NAMALWA (cell line): Measurements from ENCODE around the gene INPP5A.
"Not testable (repeated sequence)": the region's sequence is repeated elsewhere in the genome, so short reads cannot be mapped to it uniquely, and the experiment has no call there.

Experiments used
- DNase-seq: peaks from one replicate; pipeline ENCODE4 v3.0.0-alpha.2; 2015; ENCODE audit warnings: low spot score

The INPP5A gene

GRCh38 chr10:132537684-132538001 is at the start of gene INPP5A:
Gene INPP5A (plus strand): TSS chr10:132537787. CDS start chr10:132538097, 310 bp downstream.
- no peak for DNase-seq

- DNase-seq, result no peak
Observed at GRCh38 chr10:132488231-132488821, 49.3 kb upstream of the INPP5A start.

- DNase-seq, result no peak
Observed at GRCh38 chr10:132489053-132489703, 48.4 kb upstream of the INPP5A start.

- no peak for DNase-seq
Observed at GRCh38 chr10:132489704-132490534, 47.7 kb upstream of the INPP5A start.

- not testable (repeated sequence) for DNase-seq
Observed at GRCh38 chr10:132491534-132491933, 46.1 kb upstream of the INPP5A start.

GRCh38 chr10:132492323-132493025 is 45.1 kb upstream of the INPP5A start:
- no peak for DNase-seq

- no peak for DNase-seq
Observed at GRCh38 chr10:132493246-132493755, 44.3 kb upstream of the INPP5A start.

GRCh38 chr10:132493756-132494290 is 43.8 kb upstream of the INPP5A start:
- DNase-seq, result no peak

- DNase-seq, result no peak
Observed at GRCh38 chr10:132494866-132495630, 42.5 kb upstream of the INPP5A start.

GRCh38 chr10:132496360-132497062 is 41.1 kb upstream of the INPP5A start:
- DNase-seq, result no peak

GRCh38 chr10:132497063-132497680 is 40.4 kb upstream of the INPP5A start:
- no peak for DNase-seq

GRCh38 chr10:132497861-132498561 is 39.6 kb upstream of the INPP5A start:
- DNase-seq, result no peak

- DNase-seq, result no peak
Observed at GRCh38 chr10:132498562-132499366, 38.8 kb upstream of the INPP5A start.

GRCh38 chr10:132499367-132499685 is 38.3 kb upstream of the INPP5A start:
- no peak for DNase-seq

GRCh38 chr10:132500781-132501415 is 36.7 kb upstream of the INPP5A start:
- no peak for DNase-seq

- no peak for DNase-seq
Observed at GRCh38 chr10:132502544-132503300, 34.9 kb upstream of the INPP5A start.

GRCh38 chr10:132503581-132504421 is 33.8 kb upstream of the INPP5A start:
- DNase-seq, result no peak
